Psoas muscle (tissue), 8 donors: ENCODE measurements around the gene SRGAP3. TPM values are rescaled to one million over a fixed set of nuclear protein-coding genes. Genes with fewer than 3 reads are reported as not detected.

ENCODE experiments used
- ATAC-seq, 4 donors: fragments of 200-7000 bp; cut with Tn5 transposase; one replicate each; pipeline ENCODE4 v1.9.1; 2020; ENCODE audit warnings: moderate library complexity in 3 of 4, mild to moderate bottlenecking in 2 of 4
- DNase-seq, 2 donors: peaks; one replicate each; pipeline ENCODE4 v3.0.0-alpha.2; 2020
- H3K27ac ChIP-seq: fragments of 200-600 bp; one replicate; pipeline ENCODE4 v1.8.0; 2022
- H3K27me3 ChIP-seq, 3 donors: fragments of 200-600 bp in 1 of 3; one replicate each; pipeline versions ENCODE4 v1.6.1 to v1.8.0; 2013 to 2022; ENCODE audit warnings: low read length in 2 of 3, mild to moderate bottlenecking in 2 of 3, moderate library complexity in 1 of 3; ENCODE audit not compliant: insufficient read depth in 3 of 3
- H3K36me3 ChIP-seq, 2 donors: fragments of 200-600 bp in 1 of 2; one replicate each; pipeline versions ENCODE4 v1.6.1 to v1.8.0; 2013 to 2022; ENCODE audit warnings: low read depth in 1 of 2, mild to moderate bottlenecking in 1 of 2, moderate library complexity in 1 of 2; ENCODE audit not compliant: insufficient read depth in 1 of 2
- H3K4me1 ChIP-seq: fragments of 200-600 bp; one replicate; pipeline ENCODE4 v1.8.0; 2022
- H3K4me3 ChIP-seq: fragments of 200-600 bp; one replicate; pipeline ENCODE4 v1.8.0; 2022; ENCODE audit warnings: mild to moderate bottlenecking
- H3K9me3 ChIP-seq: fragments of 200-600 bp; one replicate; pipeline ENCODE4 v1.8.0; 2022
- WGBS, 3 donors: extraction: QIAGEN DNeasy Blood & Tissue Kit; methylation state at CpG; one replicate each; pipeline versions ENCODE4 v1.1.6 to v1.1.7; 2013; 5-methylcytosine and 5-hydroxymethylcytosine counted together
- intact Hi-C, 2 donors: fragments of 100-400 bp; cut with DNase I; formaldehyde crosslinking; loops; one replicate each; pipeline versions ENCODE4 v1.11.0 to v1.14.2; 2022
- polyA plus RNA-seq, 3 donors: library from polyadenylated mRNA; stranded (reverse); fragments of 200-250 nt; gene quantifications; one replicate each; pipeline ENCODE4 v1.2.3, GENCODE V29; 2013
- total RNA-seq, 4 donors: library from RNA; stranded (reverse); fragmentation: NEBNext Ultra II Directional in 2 of 4; extraction: Animal tissue kit (Norgen Biotek cat#: 25700) in 2 of 4; gene quantifications; one replicate each; pipeline versions ENCODE4 v1.2.1 to v1.2.4, GENCODE V29; 2021 to 2023
- TF ChIP-seq, protein P1 (sequence below): fragments of 200-600 bp; IDR thresholded peaks from one replicate; pipeline ENCODE4 v1.8.0; 2022; ENCODE audit warnings: antibody characterized with exemption
- donor health status: healthy with polysubstance abuse.
- donor health status: DM: no; HTN: no; CAD: no; lungs with moderate emphysema.
- donor health status: Bipolar disorder and iron deficiency.
- donor health status: healthy.
- donor health status: DM: yes; HTN: yes; CAD: no.
- donor health status: DM: no; HTN: no; CAD: no.
- donor health status: DM: no; HTN: no; CAD: no.
- donor health status: DM: yes; HTN: yes; CAD: no.

The SRGAP3 gene
- total and polyA plus RNA-seq, 7 donors = 0.77 to 7.6 (median 1.9) TPM

DNA sequence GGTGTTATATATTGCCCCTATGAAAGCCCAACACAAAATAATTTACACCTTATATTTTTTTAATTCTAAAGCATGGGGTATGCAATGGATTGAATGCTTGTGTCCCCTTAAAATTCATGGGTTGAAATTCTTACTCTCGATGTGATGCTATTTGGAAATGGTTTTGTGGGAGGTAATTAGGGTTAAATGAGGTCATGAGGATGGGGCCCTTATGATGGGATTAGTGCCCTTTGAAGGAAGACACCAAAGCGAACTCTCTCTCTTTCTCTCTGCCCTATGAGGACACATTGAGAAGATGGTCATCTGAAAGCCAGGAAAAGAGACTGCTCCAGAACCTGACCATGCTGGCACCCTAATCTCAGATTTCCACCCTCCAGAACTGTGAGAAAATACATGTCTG, 7.6 kb upstream of the SRGAP3 start:
- H3K36me3 ChIP-seq = no peaks in the 10 kb centered on the region
- H3K4me3 ChIP-seq = no peak overlapping the region
- peaks cover 0 to 2% (median 0%) of the 10 kb centered on the region in 3 donors for H3K27me3 ChIP-seq
- no peaks in the 10 kb centered on the region for H3K4me1 ChIP-seq
- ATAC-seq (no peak), DNase-seq (no peak)
- intact Hi-C loops = no loop called here
- WGBS, 3 donors = 90 to 93% (median 91%) methylated on average over 2 of the region's 2 CpGs
- TF ChIP-seq, protein P1, sequence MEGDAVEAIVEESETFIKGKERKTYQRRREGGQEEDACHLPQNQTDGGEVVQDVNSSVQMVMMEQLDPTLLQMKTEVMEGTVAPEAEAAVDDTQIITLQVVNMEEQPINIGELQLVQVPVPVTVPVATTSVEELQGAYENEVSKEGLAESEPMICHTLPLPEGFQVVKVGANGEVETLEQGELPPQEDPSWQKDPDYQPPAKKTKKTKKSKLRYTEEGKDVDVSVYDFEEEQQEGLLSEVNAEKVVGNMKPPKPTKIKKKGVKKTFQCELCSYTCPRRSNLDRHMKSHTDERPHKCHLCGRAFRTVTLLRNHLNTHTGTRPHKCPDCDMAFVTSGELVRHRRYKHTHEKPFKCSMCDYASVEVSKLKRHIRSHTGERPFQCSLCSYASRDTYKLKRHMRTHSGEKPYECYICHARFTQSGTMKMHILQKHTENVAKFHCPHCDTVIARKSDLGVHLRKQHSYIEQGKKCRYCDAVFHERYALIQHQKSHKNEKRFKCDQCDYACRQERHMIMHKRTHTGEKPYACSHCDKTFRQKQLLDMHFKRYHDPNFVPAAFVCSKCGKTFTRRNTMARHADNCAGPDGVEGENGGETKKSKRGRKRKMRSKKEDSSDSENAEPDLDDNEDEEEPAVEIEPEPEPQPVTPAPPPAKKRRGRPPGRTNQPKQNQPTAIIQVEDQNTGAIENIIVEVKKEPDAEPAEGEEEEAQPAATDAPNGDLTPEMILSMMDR = no peak
- H3K9me3 ChIP-seq = peaks cover 9% of the 10 kb centered on the region
- no peak overlapping the region for H3K27ac ChIP-seq

DNA sequence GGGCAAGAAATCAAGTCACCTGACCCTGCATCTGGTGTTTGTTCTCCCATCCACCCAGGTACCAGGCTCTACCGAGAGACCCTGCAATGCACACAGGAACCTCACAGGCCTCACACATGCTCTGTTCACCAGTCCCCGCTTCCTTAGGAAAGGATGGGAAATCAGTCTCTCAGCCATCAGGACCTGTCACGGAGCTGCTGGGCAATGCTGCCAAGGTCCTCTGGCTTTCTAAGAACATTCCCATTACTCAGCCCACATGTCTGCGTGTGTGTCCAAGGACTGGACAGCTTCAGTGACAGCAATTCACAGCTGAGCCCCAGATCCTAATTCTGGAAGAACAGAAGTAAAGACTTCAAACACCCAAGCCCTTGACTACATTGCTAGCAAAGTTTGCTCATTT, 6.5 kb upstream of the SRGAP3 start:
- peak; percentile 25 to 72 (median 64) for ATAC-seq
- WGBS, 3 donors = 31 to 55% (median 33%) methylated on average over 4 of the region's 4 CpGs
- Histone ChIP-seq H3K36me3 (no peaks in the 10 kb centered on the region), H3K4me3 (no peak overlapping the region), H3K4me1 (no peaks in the 10 kb centered on the region), H3K27me3 (peaks cover 0 to 2% (median 0%) of the 10 kb centered on the region in 3 donors), H3K27ac (no peak overlapping the region), H3K9me3 (peaks cover 9% of the 10 kb centered on the region)
- DNase-seq = no peak
- intact Hi-C loops = no loop called here
- TF ChIP-seq, protein P1 = no peak

DNA sequence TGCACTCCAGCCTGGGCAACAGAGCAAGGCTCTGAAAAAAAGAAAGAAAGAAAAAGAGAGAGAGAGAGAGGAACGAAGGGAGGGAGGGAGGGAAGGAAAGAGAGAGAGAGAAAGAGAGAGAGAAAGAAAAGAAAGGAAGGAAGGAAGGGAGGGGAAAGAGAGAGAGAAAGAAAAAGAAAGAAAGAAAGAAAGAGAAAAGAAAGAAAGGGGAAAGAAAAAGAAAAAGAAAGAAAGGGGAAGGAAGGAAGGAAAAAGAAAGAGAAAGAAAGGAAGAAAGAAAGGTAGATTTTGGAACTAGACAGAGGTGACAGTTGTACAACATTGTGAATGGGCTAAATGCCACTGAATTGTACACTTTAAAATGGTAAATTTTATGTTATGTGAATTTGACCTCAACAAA, 5.3 kb upstream of the SRGAP3 start:
- Histone ChIP-seq H3K4me1 (peaks cover 9% of the 10 kb centered on the region), H3K27me3 (peaks cover 0 to 2% (median 0%) of the 10 kb centered on the region in 3 donors), H3K36me3 (no peaks in the 10 kb centered on the region), H3K27ac (no peak overlapping the region), H3K9me3 (peaks cover 9% of the 10 kb centered on the region), H3K4me3 (no peak overlapping the region)
- intact Hi-C loops = loop anchor here in 1 of 2 donors (5.0 kb wide), 1 partner anchor 102 kb away; no protein-coding TSS in a partner anchor
- TF ChIP-seq, protein P1 = no peak
- 65 to 81% (median 75%) methylated on average over 1 of the region's 1 CpG for WGBS, 3 donors
- ATAC-seq = no peak
- DNase-seq = no peak

DNA sequence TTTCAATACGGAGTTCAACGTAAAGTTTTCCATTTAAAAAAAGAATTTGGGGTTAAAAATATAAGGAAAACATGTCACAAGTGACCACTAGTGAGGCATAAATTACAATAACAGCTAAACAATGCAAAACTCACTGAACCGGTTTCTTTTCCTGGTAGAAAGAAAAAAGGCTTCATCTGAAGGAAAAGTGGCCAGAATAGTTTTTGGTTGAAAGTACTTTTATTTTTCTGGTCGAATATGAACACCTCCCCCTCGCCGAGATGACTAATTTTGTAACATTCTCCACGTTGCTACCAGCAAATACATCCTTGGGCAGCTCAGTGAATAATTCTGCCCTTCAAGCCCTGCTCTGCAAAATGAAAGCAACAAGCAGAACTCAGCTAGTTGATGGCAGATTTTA, 3.9 kb upstream of the SRGAP3 start:
- intact Hi-C loops = loop anchor here in 1 of 2 donors (5.0 kb wide), 1 partner anchor 101 kb away; no protein-coding TSS in a partner anchor
- 76 to 80% (median 77%) methylated on average over 7 of the region's 7 CpGs for WGBS, 3 donors
- Histone ChIP-seq H3K9me3 (peaks cover 9% of the 10 kb centered on the region), H3K27me3 (peaks cover 0 to 2% (median 0%) of the 10 kb centered on the region in 3 donors), H3K36me3 (no peaks in the 10 kb centered on the region), H3K4me3 (no peak overlapping the region), H3K4me1 (peaks cover 23% of the 10 kb centered on the region), H3K27ac (no peak overlapping the region)
- TF ChIP-seq, protein P1 = no peak
- ATAC-seq = no peak
- DNase-seq = no peak
